Astrocyte (in vitro differentiated cells and primary cell): ENCODE data around the gene ATP10B. TPM values are rescaled to one million over a fixed set of nuclear protein-coding genes. Genes with fewer than 3 reads are reported as not detected.

Experiments
- DNase-seq: peaks from one replicate; pipeline ENCODE4 v3.0.0-alpha.2; 2010; ENCODE audit warnings: low read depth
- FAIRE-seq: peaks from 2 replicates; lab custom pipeline; 2011; peaks lifted over from hg19 to GRCh38; lab: Jason Lieb, UNC
- H2AFZ ChIP-seq: 2 replicates; pipeline ENCODE4 v1.6.0; 2012; ENCODE audit warnings: low read depth, low read length, inconsistent platforms
- H3K27ac ChIP-seq: 2 replicates; pipeline ENCODE4 v1.5.1; 2011; ENCODE audit warnings: low read depth, low read length, inconsistent platforms
- H3K27me3 ChIP-seq: 2 replicates; pipeline ENCODE4 v1.6.0; 2011; ENCODE audit warnings: low read length, inconsistent platforms; ENCODE audit not compliant: insufficient read depth
- H3K36me3 ChIP-seq: 2 replicates; pipeline ENCODE4 v1.5.1; 2011; ENCODE audit warnings: low read length, inconsistent platforms; ENCODE audit not compliant: insufficient read depth
- H3K4me1 ChIP-seq: 2 replicates; pipeline ENCODE4 v1.5.1; 2011; ENCODE audit warnings: low read length, inconsistent platforms; ENCODE audit not compliant: insufficient read depth
- H3K4me2 ChIP-seq: 2 replicates; pipeline ENCODE4 v1.6.0; 2012; ENCODE audit warnings: low read length, inconsistent platforms
- H3K4me3 ChIP-seq: 2 replicates; pipeline ENCODE4 v1.5.1; 2011; ENCODE audit warnings: low read depth, mild to moderate bottlenecking, low read length, inconsistent platforms; ENCODE audit not compliant: insufficient read depth
- H3K79me2 ChIP-seq: 2 replicates; pipeline ENCODE4 v1.6.0; 2012; ENCODE audit warnings: mild to moderate bottlenecking, low read length, inconsistent platforms; ENCODE audit not compliant: insufficient read depth
- H3K9ac ChIP-seq: 2 replicates; pipeline ENCODE4 v1.6.0; 2012; ENCODE audit warnings: mild to moderate bottlenecking, low read length, inconsistent platforms
- H3K9me3 ChIP-seq: 2 replicates; pipeline ENCODE4 v1.5.1; 2012; ENCODE audit warnings: low read depth, mild to moderate bottlenecking, low read length, inconsistent platforms; ENCODE audit not compliant: insufficient read depth
- H4K20me1 ChIP-seq: 2 replicates; pipeline ENCODE4 v1.6.0; 2012; ENCODE audit warnings: low read length, inconsistent platforms; ENCODE audit not compliant: insufficient read depth
- H3K27ac Mint-ChIP-seq: one replicate; pipeline ENCODE4 v1.8.0; 2021; ENCODE audit warnings: mild to moderate bottlenecking, mixed read lengths; ENCODE audit not compliant: unreplicated experiment
- H3K27me3 Mint-ChIP-seq: one replicate; pipeline ENCODE4 v1.8.0; 2021; ENCODE audit warnings: low read depth, mixed read lengths; ENCODE audit not compliant: unreplicated experiment
- H3K36me3 Mint-ChIP-seq: one replicate; pipeline ENCODE4 v1.8.0; 2021; ENCODE audit warnings: low read depth, mixed read lengths; ENCODE audit not compliant: unreplicated experiment
- H3K4me1 Mint-ChIP-seq: one replicate; pipeline ENCODE4 v1.8.0; 2021; ENCODE audit warnings: low read depth, mixed read lengths; ENCODE audit not compliant: unreplicated experiment
- H3K4me3 Mint-ChIP-seq: one replicate; pipeline ENCODE4 v1.8.0; 2021; ENCODE audit warnings: mild to moderate bottlenecking, moderate library complexity, mixed read lengths; ENCODE audit not compliant: unreplicated experiment
- H3K9me3 Mint-ChIP-seq: one replicate; pipeline ENCODE4 v1.8.0; 2021; ENCODE audit warnings: mild to moderate bottlenecking, mixed read lengths; ENCODE audit not compliant: unreplicated experiment
- EZH2 ChIP-seq: IDR thresholded peaks from 2 replicates; pipeline ENCODE4 v1.6.1; 2012; ENCODE audit warnings: mild to moderate bottlenecking, low read length, inconsistent platforms; ENCODE audit not compliant: insufficient read depth
- total RNA-seq: library from RNA; stranded (reverse); gene quantifications from 2 replicates; pipeline ENCODE4 v1.2.1, GENCODE V29; 2021
- TF ChIP-seq, protein P1 (sequence below): IDR thresholded peaks from 2 replicates; pipeline ENCODE4 v1.5.1; 2011; ENCODE audit warnings: low read depth, mild to moderate bottlenecking, inconsistent platforms, low read length, moderate library complexity; ENCODE audit not compliant: insufficient read depth

Gene ATP10B
- total RNA-seq, 1 donor from 2014 or later, result not detected

GRCh38 chr5:160651692-160652645, 200.0 kb downstream of the ATP10B start:
- H3K79me2 ChIP-seq, result no peaks in the 10 kb centered on the region
- no peaks in the 10 kb centered on the region for H3K27me3 ChIP-seq
- peaks cover 3% of the 10 kb centered on the region for H3K9me3 ChIP-seq
- no peaks in the 10 kb centered on the region for H3K4me1 ChIP-seq
- Mint-ChIP-seq H3K4me3 (no peak overlapping the region), H3K36me3 (no peaks in the 10 kb centered on the region), H3K9me3 (no peaks in the 10 kb centered on the region), H3K4me1 (no peaks in the 10 kb centered on the region), H3K27ac (no peak overlapping the region), H3K27me3 (no peaks in the 10 kb centered on the region)
- no peak overlapping the region for H3K27ac ChIP-seq
- H2AFZ ChIP-seq, result no peak overlapping the region
- H4K20me1 ChIP-seq, result no peaks in the 10 kb centered on the region
- DNase-seq (no peak), FAIRE-seq (no peak)
- TF ChIP-seq, protein P1, sequence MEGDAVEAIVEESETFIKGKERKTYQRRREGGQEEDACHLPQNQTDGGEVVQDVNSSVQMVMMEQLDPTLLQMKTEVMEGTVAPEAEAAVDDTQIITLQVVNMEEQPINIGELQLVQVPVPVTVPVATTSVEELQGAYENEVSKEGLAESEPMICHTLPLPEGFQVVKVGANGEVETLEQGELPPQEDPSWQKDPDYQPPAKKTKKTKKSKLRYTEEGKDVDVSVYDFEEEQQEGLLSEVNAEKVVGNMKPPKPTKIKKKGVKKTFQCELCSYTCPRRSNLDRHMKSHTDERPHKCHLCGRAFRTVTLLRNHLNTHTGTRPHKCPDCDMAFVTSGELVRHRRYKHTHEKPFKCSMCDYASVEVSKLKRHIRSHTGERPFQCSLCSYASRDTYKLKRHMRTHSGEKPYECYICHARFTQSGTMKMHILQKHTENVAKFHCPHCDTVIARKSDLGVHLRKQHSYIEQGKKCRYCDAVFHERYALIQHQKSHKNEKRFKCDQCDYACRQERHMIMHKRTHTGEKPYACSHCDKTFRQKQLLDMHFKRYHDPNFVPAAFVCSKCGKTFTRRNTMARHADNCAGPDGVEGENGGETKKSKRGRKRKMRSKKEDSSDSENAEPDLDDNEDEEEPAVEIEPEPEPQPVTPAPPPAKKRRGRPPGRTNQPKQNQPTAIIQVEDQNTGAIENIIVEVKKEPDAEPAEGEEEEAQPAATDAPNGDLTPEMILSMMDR, result no peak
- TF ChIP-seq EZH2, result no peak
- H3K4me3 ChIP-seq, result no peak overlapping the region
- no peak overlapping the region for H3K4me2 ChIP-seq
- no peak overlapping the region for H3K9ac ChIP-seq
- H3K36me3 ChIP-seq, result no peaks in the 10 kb centered on the region

- H3K4me1 ChIP-seq, result no peaks in the 10 kb centered on the region
- Mint-ChIP-seq H3K9me3 (no peaks in the 10 kb centered on the region), H3K4me3 (no peak overlapping the region), H3K27me3 (no peaks in the 10 kb centered on the region), H3K4me1 (no peaks in the 10 kb centered on the region), H3K36me3 (no peaks in the 10 kb centered on the region), H3K27ac (no peak overlapping the region)
- H3K4me3 ChIP-seq, result no peak overlapping the region
- no peaks in the 10 kb centered on the region for H4K20me1 ChIP-seq
- DNase-seq, result no peak
- no peak overlapping the region for H3K4me2 ChIP-seq
- no peak overlapping the region for H3K9ac ChIP-seq
- no peak for FAIRE-seq
- no peaks in the 10 kb centered on the region for H3K27me3 ChIP-seq
- H3K9me3 ChIP-seq, result peaks cover 3% of the 10 kb centered on the region
- no peak for TF ChIP-seq EZH2
- TF ChIP-seq, protein P1, result no peak
- H3K36me3 ChIP-seq, result no peaks in the 10 kb centered on the region
- no peaks in the 10 kb centered on the region for H3K79me2 ChIP-seq
- H3K27ac ChIP-seq, result no peak overlapping the region
- no peak overlapping the region for H2AFZ ChIP-seq
These were observed 202.7 kb downstream of the ATP10B start for GRCh38 chr5:160649304-160649703.

DNA sequence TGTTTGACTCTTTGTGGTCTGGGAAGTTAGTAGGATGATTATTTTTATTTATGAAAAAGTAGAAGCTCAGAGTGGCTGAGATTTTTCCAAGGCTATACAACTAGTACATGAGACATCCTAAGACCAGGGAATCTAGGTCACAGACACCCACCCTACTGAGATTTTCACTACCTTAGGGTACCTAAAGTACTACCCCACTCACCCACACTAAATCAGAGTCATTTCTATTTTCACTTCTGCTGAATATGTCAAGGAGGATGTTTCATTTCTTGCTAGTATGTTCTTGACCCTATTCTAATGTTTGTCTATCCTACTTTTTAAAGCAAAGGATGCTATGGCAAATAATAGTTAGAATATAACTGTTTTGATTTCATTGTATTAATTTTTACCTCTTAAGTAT, 206.0 kb downstream of the ATP10B start:
- H2AFZ ChIP-seq, result no peak overlapping the region
- no peaks in the 10 kb centered on the region for H3K9me3 ChIP-seq
- Mint-ChIP-seq H3K27ac (no peak overlapping the region), H3K4me3 (no peak overlapping the region), H3K4me1 (no peaks in the 10 kb centered on the region), H3K9me3 (no peaks in the 10 kb centered on the region), H3K27me3 (peaks cover 1% of the 10 kb centered on the region), H3K36me3 (peaks cover 2% of the 10 kb centered on the region)
- H3K4me1 ChIP-seq, result no peaks in the 10 kb centered on the region
- no peak overlapping the region for H3K4me2 ChIP-seq
- H3K9ac ChIP-seq, result no peak overlapping the region
- FAIRE-seq (no peak), DNase-seq (no peak)
- H3K4me3 ChIP-seq, result no peak overlapping the region
- TF ChIP-seq EZH2, result no peak
- TF ChIP-seq, protein P1, result no peak
- no peak overlapping the region for H3K27ac ChIP-seq
- H4K20me1 ChIP-seq, result no peaks in the 10 kb centered on the region
- no peaks in the 10 kb centered on the region for H3K36me3 ChIP-seq
- no peaks in the 10 kb centered on the region for H3K79me2 ChIP-seq
- no peaks in the 10 kb centered on the region for H3K27me3 ChIP-seq
